ENCODE measurements around the gene CD79A.

GRCh38 chr19:41905273-41906002 is 28.4 kb downstream of the CD79A start:
- TF ChIP-seq CTCF (IDR thresholded peaks at IDR 0.05) (no peak), POLR2AphosphoS5 (IDR thresholded peaks at IDR 0.05) (no peak)

All from sigmoid colon (tissue), 4 donors.